ENCODE results near the gene CRAMP1. TPM values are rescaled to one million over a fixed set of nuclear protein-coding genes. Genes with fewer than 3 reads are reported as not detected.

The CRAMP1 gene
- total RNA-seq, 2 donors from 2014 or later, result 12.7 to 36.0 TPM

DNA sequence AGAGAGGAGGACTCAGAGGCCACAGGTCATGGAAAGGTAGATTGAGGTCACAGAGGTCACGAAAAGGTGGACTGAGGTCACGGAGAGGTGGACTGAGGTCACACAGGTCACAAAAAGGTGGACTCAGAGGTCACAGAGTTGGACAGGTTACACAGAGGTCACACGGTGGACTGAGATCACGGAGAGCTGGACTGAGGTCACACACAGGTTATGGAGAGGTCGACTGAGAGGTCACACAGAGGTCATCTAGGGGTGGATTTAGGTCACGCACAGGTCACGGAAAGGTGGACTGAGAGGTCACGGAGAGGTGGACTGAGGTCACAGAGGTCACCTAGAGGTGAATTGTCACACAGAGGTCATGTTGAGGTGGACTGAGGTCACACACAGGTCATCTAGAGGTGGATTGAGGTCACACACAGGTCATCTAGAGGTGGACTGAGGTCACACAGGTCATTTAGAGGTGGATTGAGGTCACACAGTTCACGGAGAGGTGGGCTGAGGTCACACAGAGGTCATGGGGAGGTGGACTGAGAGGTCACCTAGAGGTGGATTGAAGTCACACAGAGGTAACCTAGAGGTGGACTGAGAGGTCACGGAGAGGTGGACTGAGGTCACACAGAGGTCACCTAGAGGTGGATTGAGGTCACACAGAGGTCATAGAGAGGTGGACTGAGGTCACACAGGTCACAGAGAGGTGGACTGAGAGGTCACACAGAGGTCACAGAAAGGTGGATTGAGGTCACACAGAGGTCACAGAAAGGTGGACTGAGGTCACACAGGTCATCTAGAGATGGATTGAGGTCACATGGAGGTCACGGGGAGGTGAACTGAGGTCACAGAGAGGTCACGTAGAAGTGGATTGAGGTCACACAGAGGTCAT lies 39.2 kb downstream of the CRAMP1 start:
- intact Hi-C loops (cut with DNase I), result no loop called here
- H3K36me3 ChIP-seq, result peaks cover 6 to 24% of the 10 kb centered on the region in 2 donors
- H3K9me3 ChIP-seq, result no peaks in the 10 kb centered on the region
- WGBS, result 95% methylated on average over 12 of the region's 12 CpGs
- no peaks in the 10 kb centered on the region for H3K4me1 ChIP-seq (replicated peaks)
- H3K27ac ChIP-seq, result no peak overlapping the region
- no peaks in the 10 kb centered on the region for H3K27me3 ChIP-seq (replicated peaks; ENCODE audit: insufficient read depth)
- no peak overlapping the region for H3K4me3 ChIP-seq
- DNase-seq (ENCODE audit: low spot score), result no peak
- TF ChIP-seq POLR2A (IDR thresholded peaks at IDR 0.05), result no peak
- TF ChIP-seq, protein P1, sequence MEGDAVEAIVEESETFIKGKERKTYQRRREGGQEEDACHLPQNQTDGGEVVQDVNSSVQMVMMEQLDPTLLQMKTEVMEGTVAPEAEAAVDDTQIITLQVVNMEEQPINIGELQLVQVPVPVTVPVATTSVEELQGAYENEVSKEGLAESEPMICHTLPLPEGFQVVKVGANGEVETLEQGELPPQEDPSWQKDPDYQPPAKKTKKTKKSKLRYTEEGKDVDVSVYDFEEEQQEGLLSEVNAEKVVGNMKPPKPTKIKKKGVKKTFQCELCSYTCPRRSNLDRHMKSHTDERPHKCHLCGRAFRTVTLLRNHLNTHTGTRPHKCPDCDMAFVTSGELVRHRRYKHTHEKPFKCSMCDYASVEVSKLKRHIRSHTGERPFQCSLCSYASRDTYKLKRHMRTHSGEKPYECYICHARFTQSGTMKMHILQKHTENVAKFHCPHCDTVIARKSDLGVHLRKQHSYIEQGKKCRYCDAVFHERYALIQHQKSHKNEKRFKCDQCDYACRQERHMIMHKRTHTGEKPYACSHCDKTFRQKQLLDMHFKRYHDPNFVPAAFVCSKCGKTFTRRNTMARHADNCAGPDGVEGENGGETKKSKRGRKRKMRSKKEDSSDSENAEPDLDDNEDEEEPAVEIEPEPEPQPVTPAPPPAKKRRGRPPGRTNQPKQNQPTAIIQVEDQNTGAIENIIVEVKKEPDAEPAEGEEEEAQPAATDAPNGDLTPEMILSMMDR (IDR thresholded peaks at IDR 0.05), result no peak
- no peak for TF ChIP-seq POLR2AphosphoS5 (IDR thresholded peaks at IDR 0.05)

DNA sequence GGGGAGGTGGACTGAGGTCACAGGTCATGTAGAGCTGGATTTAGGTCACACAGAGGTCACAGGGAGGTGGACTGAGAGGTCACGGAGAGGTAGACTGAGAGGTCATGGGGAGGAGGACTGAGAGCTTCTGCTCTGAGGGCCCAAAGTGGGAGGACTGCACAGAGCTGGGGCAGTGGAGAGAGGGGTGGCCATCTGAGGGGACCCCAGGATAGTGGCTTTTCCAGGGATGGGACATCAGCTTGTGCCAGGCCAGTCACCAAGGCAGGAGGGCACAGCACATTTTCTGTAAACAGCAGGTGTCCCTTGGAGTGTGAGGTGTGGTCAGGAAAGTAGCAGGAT lies 39.8 kb downstream of the CRAMP1 start:
- intact Hi-C loops (cut with DNase I), result no loop called here
- WGBS, result 89% methylated on average over 1 of the region's 1 CpG
- Histone ChIP-seq H3K9me3 (no peaks in the 10 kb centered on the region), H3K27ac (no peak overlapping the region), H3K27me3 (replicated peaks; ENCODE audit: insufficient read depth) (no peaks in the 10 kb centered on the region), H3K4me1 (replicated peaks) (no peaks in the 10 kb centered on the region), H3K4me3 (no peak overlapping the region), H3K36me3 (peaks cover 10 to 24% of the 10 kb centered on the region in 2 donors)
- TF ChIP-seq POLR2AphosphoS5 (IDR thresholded peaks at IDR 0.05) (no peak), POLR2A (IDR thresholded peaks at IDR 0.05) (no peak)
- TF ChIP-seq, protein P1 (IDR thresholded peaks at IDR 0.05), result no peak
- DNase-seq (ENCODE audit: low spot score), result no peak

DNA sequence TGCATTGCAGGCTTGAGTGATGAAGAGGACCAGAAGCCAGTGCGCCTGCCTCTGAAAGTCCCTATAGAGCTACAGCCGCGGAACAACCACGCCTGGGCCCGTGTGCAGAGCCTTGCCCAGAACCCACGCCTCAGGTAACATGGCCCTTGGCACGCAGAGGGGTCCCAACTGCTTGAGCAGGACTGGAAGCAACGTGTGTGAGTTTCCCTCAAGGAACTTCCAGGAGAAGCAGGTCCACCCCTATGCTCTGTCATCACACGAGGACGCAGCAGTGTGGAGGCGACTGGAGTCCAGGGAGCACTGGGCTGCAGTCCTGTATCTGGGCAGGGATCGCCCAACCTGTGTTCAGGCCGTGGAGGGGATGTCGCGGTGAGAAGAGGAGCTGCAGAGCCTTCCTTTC lies 40.9 kb downstream of the CRAMP1 start:
- WGBS, result 95% methylated on average over 15 of the region's 15 CpGs
- intact Hi-C loops (cut with DNase I), result no loop called here
- Histone ChIP-seq H3K9me3 (no peaks in the 10 kb centered on the region), H3K4me3 (no peak overlapping the region), H3K4me1 (replicated peaks) (no peaks in the 10 kb centered on the region), H3K27me3 (replicated peaks; ENCODE audit: insufficient read depth) (no peaks in the 10 kb centered on the region), H3K27ac (no peak overlapping the region), H3K36me3 (peaks cover 12 to 24% of the 10 kb centered on the region in 2 donors)
- TF ChIP-seq, protein P1 (IDR thresholded peaks at IDR 0.05), result no peak
- TF ChIP-seq POLR2AphosphoS5 (IDR thresholded peaks at IDR 0.05) (no peak), POLR2A (IDR thresholded peaks at IDR 0.05) (no peak)
- no peak for DNase-seq (ENCODE audit: low spot score)

DNA sequence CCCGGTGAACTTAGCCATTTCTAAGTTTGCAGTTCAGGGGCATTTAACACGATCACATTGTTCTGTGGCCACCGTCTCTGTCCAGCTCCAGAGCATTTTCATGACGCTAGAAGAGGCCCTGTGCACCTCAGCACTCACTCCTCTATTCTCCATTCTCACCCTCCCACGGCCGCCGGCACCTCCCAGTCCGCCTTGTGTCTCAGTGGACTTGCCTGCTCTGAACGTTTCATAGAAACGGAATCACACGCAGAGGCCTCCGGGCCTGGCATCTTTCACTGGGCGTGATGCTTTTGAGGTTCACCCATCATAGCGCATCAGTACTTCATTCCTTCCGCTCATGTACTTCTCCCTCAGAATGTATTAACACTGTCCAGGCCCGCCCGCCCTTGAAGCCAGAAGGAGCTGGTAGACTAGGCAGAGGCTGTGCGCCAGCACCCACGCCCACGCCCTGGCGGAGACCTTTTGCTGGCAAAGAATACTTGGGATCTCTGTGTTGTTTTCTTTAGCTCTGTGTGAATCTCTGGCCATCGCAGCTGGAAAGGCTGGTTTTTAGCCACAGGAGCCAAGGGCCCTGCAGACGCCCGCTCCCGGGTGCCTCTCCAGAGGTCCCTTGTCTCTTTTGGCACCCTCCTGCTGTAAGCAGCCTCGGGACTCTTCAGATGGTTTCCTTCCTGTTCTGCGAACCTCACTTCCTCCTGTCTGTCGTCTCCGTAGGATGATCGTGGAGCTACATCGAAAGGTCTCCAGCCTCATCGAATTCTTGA lies 42.5 kb downstream of the CRAMP1 start:
- Histone ChIP-seq H3K36me3 (peaks cover 12 to 24% of the 10 kb centered on the region in 2 donors), H3K4me1 (replicated peaks) (no peaks in the 10 kb centered on the region), H3K27me3 (replicated peaks; ENCODE audit: insufficient read depth) (no peaks in the 10 kb centered on the region), H3K9me3 (no peaks in the 10 kb centered on the region), H3K27ac (peak overlapping the region; percentile 41 to 49), H3K4me3 (no peak overlapping the region)
- no peak for TF ChIP-seq POLR2A (IDR thresholded peaks at IDR 0.05)
- TF ChIP-seq POLR2AphosphoS5 (IDR thresholded peaks at IDR 0.05), result peak; percentile 25
- DNase-seq (ENCODE audit: low spot score), result peak; percentile 27
- intact Hi-C loops (cut with DNase I), result no loop called here
- 66% methylated on average over 32 of the region's 32 CpGs for WGBS

DNA sequence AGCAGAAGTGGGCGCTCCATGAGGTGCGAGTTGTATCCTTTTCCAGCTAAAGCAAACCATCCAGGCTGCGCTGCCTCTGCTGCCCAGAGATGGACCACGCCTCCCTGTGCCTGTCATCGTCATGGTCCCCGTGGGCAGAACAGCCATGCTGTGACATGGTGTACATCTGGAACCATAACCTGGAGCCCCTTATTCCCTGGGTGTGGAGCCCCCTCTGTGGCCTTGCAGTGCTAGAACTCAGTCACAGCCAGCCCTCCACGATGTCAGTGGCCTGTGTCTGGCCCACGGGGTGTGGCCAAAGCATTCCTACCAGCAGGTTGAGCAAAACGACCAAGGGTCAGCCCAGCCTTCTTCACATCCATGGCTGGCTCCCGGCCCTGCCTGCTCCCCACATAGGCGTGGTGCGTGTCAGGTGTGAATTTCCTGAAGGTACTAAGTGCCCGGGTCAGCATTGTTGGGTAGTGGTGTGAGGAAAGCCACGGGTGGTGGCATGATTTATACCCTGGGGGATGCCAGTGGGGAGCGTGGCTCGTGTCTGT lies 43.2 kb downstream of the CRAMP1 start:
- Histone ChIP-seq H3K36me3 (peaks cover 13 to 30% of the 10 kb centered on the region in 2 donors), H3K4me3 (no peak overlapping the region), H3K27ac (peak overlapping the region; percentile 41 to 49), H3K9me3 (no peaks in the 10 kb centered on the region), H3K27me3 (replicated peaks; ENCODE audit: insufficient read depth) (no peaks in the 10 kb centered on the region), H3K4me1 (replicated peaks) (no peaks in the 10 kb centered on the region)
- intact Hi-C loops (cut with DNase I), result no loop called here
- TF ChIP-seq POLR2A (IDR thresholded peaks at IDR 0.05) (no peak), POLR2AphosphoS5 (IDR thresholded peaks at IDR 0.05) (no peak)
- TF ChIP-seq, protein P1 (IDR thresholded peaks at IDR 0.05), result no peak
- DNase-seq (ENCODE audit: low spot score), result no peak
- WGBS, result 85% methylated on average over 15 of the region's 16 CpGs

Measured in prostate gland (tissue), 2 donors.